NCI-H187 treated with DMSO at 0.1 percent for 48 hours (cell line): Measurements from ENCODE around the gene CELSR1.

Experiments
- DNase-seq: peaks from one replicate; lab custom pipeline; 2025; lab: John Stamatoyannopoulos, UW

CELSR1 gene

GRCh38 chr22:46362203-46362933 is 175.1 kb downstream of the CELSR1 start:
- no peak for DNase-seq

- DNase-seq = no peak
Measured at GRCh38 chr22:46361826-46362202, 175.6 kb downstream of the CELSR1 start.

GRCh38 chr22:46360891-46361290 is 176.5 kb downstream of the CELSR1 start:
- DNase-seq = no peak

- no peak for DNase-seq
Measured at GRCh38 chr22:46360097-46360496, 177.3 kb downstream of the CELSR1 start.

- no peak for DNase-seq
Measured at GRCh38 chr22:46359362-46359761, 178.1 kb downstream of the CELSR1 start.

GRCh38 chr22:46358766-46359165 is 178.7 kb downstream of the CELSR1 start:
- no peak for DNase-seq

- DNase-seq = no peak
Measured at GRCh38 chr22:46357711-46358520, 179.5 kb downstream of the CELSR1 start.

GRCh38 chr22:46356496-46357480 is 180.6 kb downstream of the CELSR1 start:
- DNase-seq = no peak

- DNase-seq = no peak
Measured at GRCh38 chr22:46355996-46356471, 181.4 kb downstream of the CELSR1 start.

GRCh38 chr22:46355369-46355995 is 181.9 kb downstream of the CELSR1 start:
- DNase-seq = no peak

- no peak for DNase-seq
Measured at GRCh38 chr22:46354993-46355305, 182.5 kb downstream of the CELSR1 start.

- no peak for DNase-seq
Measured at GRCh38 chr22:46354176-46354992, 183.0 kb downstream of the CELSR1 start.

- DNase-seq = no peak
Measured at GRCh38 chr22:46353483-46354105, 183.8 kb downstream of the CELSR1 start.

GRCh38 chr22:46352691-46353386 is 184.6 kb downstream of the CELSR1 start:
- DNase-seq = no peak

GRCh38 chr22:46352276-46352675 is 185.1 kb downstream of the CELSR1 start:
- DNase-seq = no peak

GRCh38 chr22:46351767-46352166 is 185.7 kb downstream of the CELSR1 start:
- no peak for DNase-seq

GRCh38 chr22:46351131-46351735 is 186.2 kb downstream of the CELSR1 start:
- DNase-seq = no peak

- DNase-seq = no peak
Measured at GRCh38 chr22:46350646-46351045, 186.8 kb downstream of the CELSR1 start.

- no peak for DNase-seq
Measured at GRCh38 chr22:46350121-46350520, 187.3 kb downstream of the CELSR1 start.
